Cardiac atrium fibroblast (primary cell): ENCODE results near the gene SLC8A2. TPM values are rescaled to one million over a fixed set of nuclear protein-coding genes. Genes with fewer than 3 reads are reported as not detected.

Source experiments
- total RNA-seq: library from RNA; depleted of rRNA; stranded (reverse); fragments of >200 nt; gene quantifications from 2 replicates; pipeline ENCODE4 v1.2.3, GENCODE V29; 2015

The SLC8A2 gene, protein sequence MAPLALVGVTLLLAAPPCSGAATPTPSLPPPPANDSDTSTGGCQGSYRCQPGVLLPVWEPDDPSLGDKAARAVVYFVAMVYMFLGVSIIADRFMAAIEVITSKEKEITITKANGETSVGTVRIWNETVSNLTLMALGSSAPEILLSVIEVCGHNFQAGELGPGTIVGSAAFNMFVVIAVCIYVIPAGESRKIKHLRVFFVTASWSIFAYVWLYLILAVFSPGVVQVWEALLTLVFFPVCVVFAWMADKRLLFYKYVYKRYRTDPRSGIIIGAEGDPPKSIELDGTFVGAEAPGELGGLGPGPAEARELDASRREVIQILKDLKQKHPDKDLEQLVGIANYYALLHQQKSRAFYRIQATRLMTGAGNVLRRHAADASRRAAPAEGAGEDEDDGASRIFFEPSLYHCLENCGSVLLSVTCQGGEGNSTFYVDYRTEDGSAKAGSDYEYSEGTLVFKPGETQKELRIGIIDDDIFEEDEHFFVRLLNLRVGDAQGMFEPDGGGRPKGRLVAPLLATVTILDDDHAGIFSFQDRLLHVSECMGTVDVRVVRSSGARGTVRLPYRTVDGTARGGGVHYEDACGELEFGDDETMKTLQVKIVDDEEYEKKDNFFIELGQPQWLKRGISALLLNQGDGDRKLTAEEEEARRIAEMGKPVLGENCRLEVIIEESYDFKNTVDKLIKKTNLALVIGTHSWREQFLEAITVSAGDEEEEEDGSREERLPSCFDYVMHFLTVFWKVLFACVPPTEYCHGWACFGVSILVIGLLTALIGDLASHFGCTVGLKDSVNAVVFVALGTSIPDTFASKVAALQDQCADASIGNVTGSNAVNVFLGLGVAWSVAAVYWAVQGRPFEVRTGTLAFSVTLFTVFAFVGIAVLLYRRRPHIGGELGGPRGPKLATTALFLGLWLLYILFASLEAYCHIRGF
- total RNA-seq: under 0.01 and 0.32 TPM in 2 replicates

DNA sequence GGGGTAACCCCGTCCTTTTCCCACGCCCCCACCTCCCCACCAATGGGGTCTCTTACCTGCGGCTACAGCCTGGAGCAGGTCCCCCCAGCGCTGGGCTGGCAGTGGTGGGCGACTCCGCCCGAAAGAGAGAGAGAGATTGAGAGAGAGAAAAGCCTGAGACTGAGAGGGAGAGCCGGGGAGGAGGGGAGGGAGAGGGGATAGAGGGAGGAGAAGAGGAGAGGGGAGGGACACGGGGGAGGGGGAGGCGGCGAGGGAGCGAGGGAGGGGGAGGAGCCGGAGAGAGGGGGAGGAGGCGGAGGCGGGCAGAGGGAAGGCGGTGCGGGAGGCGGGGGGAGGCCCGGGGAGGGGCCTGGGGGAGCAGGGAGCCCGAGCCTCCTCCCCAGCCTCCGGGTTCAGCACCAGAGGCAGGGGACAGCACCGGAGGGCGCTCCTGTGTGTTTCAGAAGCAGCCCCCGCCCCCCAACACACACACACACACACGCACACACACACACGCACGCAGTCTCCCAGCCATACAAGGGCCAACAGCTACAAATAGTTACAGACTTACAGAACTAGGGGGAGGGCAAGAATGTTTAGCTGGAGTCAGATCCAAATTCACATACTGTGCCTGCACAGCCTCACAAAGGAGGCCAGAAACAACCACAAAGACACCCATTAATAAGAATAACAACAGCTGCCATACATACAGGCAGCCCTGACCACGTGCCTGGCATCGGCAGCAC, at the start of gene SLC8A2:
TSS of gene SLC8A2 (minus strand) at position 161 of the 725 bp plus-strand sequence. CDS start 5,490 bp downstream, outside the sequence.

DNA sequence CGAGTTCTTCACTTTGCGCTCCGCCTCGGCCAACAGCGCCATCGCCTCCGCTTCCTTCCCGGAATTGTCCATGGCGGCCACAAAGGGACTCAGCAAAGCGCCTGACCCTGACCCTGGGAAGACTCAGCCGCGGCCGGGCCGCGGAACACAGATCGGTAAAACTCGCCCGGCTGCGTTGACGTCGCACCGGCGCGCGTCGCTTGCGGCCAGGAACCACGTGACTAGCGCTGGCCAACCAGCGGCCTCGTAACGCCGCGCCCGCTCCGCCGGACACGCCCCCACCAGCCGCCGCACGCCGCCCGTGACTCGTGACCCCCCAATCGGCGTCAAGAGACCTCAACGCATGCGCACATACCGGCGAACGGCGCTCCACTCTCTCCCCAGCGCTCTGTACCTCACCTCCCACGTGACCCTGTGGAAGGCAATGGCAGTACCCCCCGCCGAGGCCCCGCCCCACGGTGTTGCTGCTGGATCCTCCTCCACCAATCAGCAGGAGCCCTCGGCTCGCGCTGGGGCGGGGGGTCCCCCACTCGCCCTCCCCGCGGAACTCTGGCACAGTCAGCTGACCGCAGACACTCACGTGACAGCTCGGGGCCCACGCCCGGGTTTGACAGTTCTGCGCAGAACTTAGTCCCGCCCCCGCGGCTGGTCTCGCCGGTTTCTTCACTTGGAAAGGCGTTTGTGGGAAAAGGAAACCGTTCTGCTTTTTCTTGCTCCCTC, 43.3 kb upstream of the SLC8A2 start, which contains the start of gene NAPA:
TSS of gene NAPA (minus strand) at position 195 of the 720 bp plus-strand sequence. CDS start at position 72, 123 bp downstream.

DNA sequence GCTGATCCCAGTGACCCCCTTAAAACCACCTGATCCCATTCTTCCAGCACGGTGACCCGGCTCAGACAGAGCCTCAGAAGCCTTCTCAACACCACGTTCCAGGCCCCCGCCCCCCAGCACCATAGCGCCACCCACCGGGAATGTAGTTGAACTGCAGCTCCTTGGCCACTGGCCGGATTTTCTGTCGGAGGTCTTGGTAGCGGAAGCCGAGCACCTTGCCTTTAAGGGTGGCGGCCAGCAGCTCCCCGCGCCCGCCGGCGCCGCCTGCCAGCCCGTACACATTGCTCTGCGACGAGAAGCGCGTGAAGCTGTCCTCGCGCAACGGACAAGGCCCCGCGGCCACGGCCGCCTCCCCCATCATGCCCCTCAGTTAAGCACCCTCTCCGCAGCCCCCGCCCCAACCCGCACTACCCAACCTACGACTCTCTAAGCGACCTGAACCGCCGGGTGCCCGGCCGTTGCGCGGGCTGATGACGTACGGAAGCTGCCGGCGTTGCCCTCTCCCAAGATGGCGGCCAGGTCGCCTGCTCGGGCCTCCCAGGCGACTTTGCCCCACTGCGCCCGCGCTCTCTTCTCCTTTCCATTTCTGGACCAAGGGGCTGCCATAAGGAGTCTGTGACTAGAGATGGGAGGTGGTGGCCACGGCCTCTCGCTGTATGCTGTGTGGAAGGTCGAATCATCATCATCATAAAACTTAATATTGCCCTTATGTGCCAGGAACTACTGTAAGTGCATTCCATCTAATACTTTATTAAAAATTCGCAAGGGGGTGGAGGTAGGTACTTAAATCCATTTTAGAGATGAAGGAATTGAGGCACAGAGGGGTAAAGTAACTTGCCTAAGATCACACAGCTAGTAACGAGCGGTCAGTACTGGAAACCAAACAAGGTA, 12.4 kb upstream of the SLC8A2 start, which contains the start of gene KPTN:
TSS of gene KPTN (minus strand) at position 420 of the 891 bp plus-strand sequence. CDS start at position 361, 59 bp downstream.

DNA sequence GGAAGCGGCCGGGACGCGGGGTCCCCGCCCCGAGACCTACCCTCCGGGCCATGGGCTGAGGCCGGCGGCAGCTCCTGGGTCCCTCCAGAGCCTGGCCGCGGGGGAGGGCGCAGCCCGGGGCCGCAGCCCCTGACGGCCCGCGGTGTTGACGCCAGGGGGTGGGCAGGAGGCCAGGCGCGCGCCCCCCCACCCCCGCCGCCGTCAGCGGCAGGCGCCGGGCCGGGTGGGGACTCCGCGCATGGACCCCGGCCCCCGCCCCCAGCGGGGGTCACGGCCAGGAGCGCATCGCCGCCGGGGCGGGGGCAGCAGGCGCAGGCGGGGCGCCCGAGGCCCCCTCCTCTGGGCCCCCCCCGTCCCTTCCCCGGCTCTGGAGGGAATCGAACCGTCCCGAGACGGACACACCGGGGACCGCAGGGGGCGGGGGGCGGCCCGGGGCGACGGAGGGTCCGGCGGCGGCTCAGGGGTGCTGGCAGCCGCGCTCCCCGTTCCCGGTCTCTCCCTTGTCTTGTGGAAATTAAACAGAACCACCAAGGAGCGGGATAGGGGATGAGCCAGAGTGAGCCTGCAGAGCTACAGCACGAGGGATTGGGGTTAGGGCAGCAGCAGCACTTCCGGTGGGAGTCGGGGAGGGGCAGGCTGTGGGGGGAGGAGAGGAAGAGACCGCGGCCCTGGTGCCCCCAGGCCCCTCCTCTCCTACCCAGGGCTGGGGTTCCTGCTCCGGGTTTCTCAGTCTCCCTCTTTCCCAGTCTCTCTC, 52.5 kb downstream of the SLC8A2 start, which contains the start of gene MEIS3:
TSS of gene MEIS3 (minus strand) at position 498 of the 754 bp plus-strand sequence. CDS start at position 52, 446 bp downstream.

Other genes with a start within 250 kb of the SLC8A2 start
- 4.0 and 5.8 TPM in 2 replicates for gene BBC3, start 240.7 kb downstream of the SLC8A2 start, total RNA-seq
- 19.7 and 21.7 TPM in 2 replicates for gene CCDC9, start 215.4 kb downstream of the SLC8A2 start, total RNA-seq
- 6.2 and 9.9 TPM in 2 replicates for gene INAFM1, start 197.0 kb downstream of the SLC8A2 start, total RNA-seq
- 0.18 and 0.49 TPM in 2 replicates for gene C5AR1, start 162.0 kb downstream of the SLC8A2 start, total RNA-seq
- not detected in 2 replicates for gene C5AR2, start 139.7 kb downstream of the SLC8A2 start, total RNA-seq
- 7.8 and 8.8 TPM in 2 replicates for gene DHX34, start 122.6 kb downstream of the SLC8A2 start, total RNA-seq
- 48.1 and 65.3 TPM in 2 replicates for gene MEIS3, start 52.4 kb downstream of the SLC8A2 start, total RNA-seq
- 3.7 and 9.0 TPM in 2 replicates for gene KPTN, start 12.3 kb upstream of the SLC8A2 start, total RNA-seq
- gene NAPA, start 43.2 kb upstream of the SLC8A2 start, total RNA-seq: 97.8 and 147 TPM in 2 replicates
- gene ZNF541, start 101.3 kb upstream of the SLC8A2 start, total RNA-seq: under 0.01 and 1.1 TPM in 2 replicates
- gene BICRA, start 137.2 kb upstream of the SLC8A2 start, total RNA-seq: 1.1 and 1.3 TPM in 2 replicates
- gene EHD2, start 241.5 kb upstream of the SLC8A2 start, total RNA-seq: 261 and 300 TPM in 2 replicates